Osteocyte (in vitro differentiated cells): Measurements from ENCODE around the gene ZNF518B. TPM values are rescaled to one million over a fixed set of nuclear protein-coding genes. Genes with fewer than 3 reads are reported as not detected.

ENCODE experiments used
- DNase-seq: peaks from one replicate; pipeline ENCODE4 v3.0.0; 2021; ENCODE audit warnings: mixed read lengths; ENCODE audit not compliant: unreplicated experiment; ENCODE audit errors: extremely low spot score
- H3K27ac Mint-ChIP-seq: one replicate; pipeline ENCODE4 v1.8.0; 2021; ENCODE audit warnings: mild to moderate bottlenecking, mixed read lengths; ENCODE audit not compliant: unreplicated experiment
- H3K27me3 Mint-ChIP-seq: one replicate; pipeline ENCODE4 v1.8.0; 2021; ENCODE audit warnings: mixed read lengths; ENCODE audit not compliant: unreplicated experiment
- H3K36me3 Mint-ChIP-seq: one replicate; pipeline ENCODE4 v1.8.0; 2021; ENCODE audit warnings: mixed read lengths; ENCODE audit not compliant: unreplicated experiment
- H3K4me1 Mint-ChIP-seq: one replicate; pipeline ENCODE4 v1.8.0; 2021; ENCODE audit warnings: mixed read lengths; ENCODE audit not compliant: unreplicated experiment
- H3K4me3 Mint-ChIP-seq: one replicate; pipeline ENCODE4 v1.8.0; 2021; ENCODE audit warnings: mild to moderate bottlenecking, moderate library complexity, mixed read lengths; ENCODE audit not compliant: unreplicated experiment
- H3K9me3 Mint-ChIP-seq: one replicate; pipeline ENCODE4 v1.8.0; 2021; ENCODE audit warnings: mixed read lengths; ENCODE audit not compliant: unreplicated experiment
- total RNA-seq: library from RNA; stranded (reverse); gene quantifications from 2 replicates; pipeline ENCODE4 v1.2.1, GENCODE V29; 2021
- TF ChIP-seq, protein P1 (sequence below): fragments of 200-600 bp; sonication (generic); IDR thresholded peaks from 2 replicates; pipeline ENCODE4 v1.5.0; 2021; ENCODE audit warnings: antibody characterized with exemption, mild to moderate bottlenecking, moderate library complexity

ZNF518B gene
- total RNA-seq, 1 donor from 2014 or later, result 39.5 TPM

DNA sequence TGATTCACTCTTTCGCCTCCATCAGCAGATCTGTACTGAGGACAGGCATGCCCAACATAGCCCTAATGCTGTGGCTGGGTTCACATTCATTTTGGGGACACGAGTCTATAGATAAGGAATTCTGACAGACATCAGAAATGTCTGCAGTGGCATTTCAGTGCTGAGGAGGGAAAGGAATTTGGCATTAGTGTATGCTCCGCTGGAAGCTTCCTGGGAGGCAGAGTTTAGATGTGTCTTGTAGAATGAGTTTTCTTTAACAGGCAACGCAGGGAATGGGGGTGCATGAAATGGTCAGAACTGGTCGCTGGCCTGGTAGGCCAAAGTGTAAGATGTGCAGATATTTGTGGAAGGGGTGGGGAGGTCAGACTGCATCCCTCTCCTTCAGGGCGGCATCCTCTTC, 43.5 kb upstream of the ZNF518B start:
- Mint-ChIP-seq H3K27ac (peak overlapping the region; percentile 57), H3K9me3 (no peaks in the 10 kb centered on the region), H3K36me3 (no peaks in the 10 kb centered on the region), H3K4me3 (no peak overlapping the region), H3K4me1 (peaks cover 25% of the 10 kb centered on the region), H3K27me3 (no peaks in the 10 kb centered on the region)
- DNase-seq, result no peak
- TF ChIP-seq, protein P1, sequence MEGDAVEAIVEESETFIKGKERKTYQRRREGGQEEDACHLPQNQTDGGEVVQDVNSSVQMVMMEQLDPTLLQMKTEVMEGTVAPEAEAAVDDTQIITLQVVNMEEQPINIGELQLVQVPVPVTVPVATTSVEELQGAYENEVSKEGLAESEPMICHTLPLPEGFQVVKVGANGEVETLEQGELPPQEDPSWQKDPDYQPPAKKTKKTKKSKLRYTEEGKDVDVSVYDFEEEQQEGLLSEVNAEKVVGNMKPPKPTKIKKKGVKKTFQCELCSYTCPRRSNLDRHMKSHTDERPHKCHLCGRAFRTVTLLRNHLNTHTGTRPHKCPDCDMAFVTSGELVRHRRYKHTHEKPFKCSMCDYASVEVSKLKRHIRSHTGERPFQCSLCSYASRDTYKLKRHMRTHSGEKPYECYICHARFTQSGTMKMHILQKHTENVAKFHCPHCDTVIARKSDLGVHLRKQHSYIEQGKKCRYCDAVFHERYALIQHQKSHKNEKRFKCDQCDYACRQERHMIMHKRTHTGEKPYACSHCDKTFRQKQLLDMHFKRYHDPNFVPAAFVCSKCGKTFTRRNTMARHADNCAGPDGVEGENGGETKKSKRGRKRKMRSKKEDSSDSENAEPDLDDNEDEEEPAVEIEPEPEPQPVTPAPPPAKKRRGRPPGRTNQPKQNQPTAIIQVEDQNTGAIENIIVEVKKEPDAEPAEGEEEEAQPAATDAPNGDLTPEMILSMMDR, result no peak

DNA sequence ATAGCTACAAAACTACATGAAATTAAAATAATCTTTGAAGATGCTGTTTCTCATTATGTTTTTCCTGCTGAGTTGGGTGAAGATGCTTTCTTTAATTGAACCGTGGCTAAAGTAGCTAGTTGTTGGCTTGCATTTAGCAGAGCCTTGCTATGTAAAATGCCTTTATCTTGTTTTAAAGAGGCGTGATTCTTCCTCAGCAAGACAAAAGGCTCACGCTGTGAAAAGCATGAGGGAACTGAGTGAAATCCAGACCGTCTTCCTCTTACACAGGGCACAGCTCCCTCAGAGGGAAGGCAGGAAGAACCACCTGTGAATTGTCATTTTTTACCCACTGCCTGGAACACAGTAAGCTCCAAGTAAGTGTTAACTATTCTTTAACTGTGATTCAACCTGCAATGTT, 39.0 kb upstream of the ZNF518B start:
- Mint-ChIP-seq H3K27me3 (no peaks in the 10 kb centered on the region), H3K4me1 (peaks cover 25% of the 10 kb centered on the region), H3K27ac (peak overlapping the region; percentile 75), H3K36me3 (no peaks in the 10 kb centered on the region), H3K9me3 (no peaks in the 10 kb centered on the region), H3K4me3 (no peak overlapping the region)
- DNase-seq, result no peak
- TF ChIP-seq, protein P1, result no peak

DNA sequence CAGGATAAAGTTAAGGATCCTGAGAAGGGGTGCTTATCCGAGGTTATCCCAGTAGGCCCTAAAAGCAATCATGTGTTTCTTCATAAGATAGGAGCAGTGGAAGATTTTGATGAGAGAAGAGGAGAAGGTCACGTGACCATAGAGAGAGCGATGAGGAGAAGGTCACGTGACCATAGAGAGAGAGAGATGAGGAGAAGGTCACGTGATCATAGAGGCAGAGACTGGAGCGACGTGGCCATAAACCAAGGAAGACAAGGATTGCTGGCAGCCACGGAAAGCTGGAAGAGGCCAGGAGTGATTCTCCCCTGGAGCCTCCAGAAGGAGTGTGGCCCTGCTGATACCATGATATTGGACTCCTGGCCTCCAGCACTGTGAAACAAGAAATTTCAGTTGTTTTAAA, 38.4 kb upstream of the ZNF518B start:
- H3K4me3 Mint-ChIP-seq, result no peak overlapping the region
- H3K36me3 Mint-ChIP-seq, result no peaks in the 10 kb centered on the region

DNA sequence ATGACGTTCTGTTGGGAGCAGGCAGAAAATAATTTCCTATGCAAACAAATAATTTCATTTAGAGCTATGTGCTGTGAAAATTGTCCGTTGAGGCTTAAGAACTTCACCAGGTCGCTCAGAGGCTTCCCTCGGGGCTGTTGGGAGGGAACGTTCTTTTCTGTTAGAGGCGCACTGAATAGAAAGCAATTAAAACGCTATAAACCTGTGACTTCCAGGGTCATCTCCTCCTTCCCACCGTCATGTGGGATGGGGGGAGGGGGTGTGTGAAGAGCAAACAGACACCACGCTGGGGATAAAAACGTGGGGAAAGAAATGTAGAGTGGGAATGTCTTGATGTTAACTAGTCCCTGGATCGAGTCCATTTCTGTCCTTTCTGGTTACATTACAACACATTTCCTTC, 35.2 kb upstream of the ZNF518B start:
- no peak overlapping the region for H3K27ac Mint-ChIP-seq
- TF ChIP-seq, protein P1, result no peak
- peaks cover 20% of the 10 kb centered on the region for H3K4me1 Mint-ChIP-seq

More for the DNA sequence above, 38.4 kb upstream of the ZNF518B start:
- Mint-ChIP-seq H3K9me3 (no peaks in the 10 kb centered on the region), H3K27ac (peak overlapping the region; percentile 23), H3K4me1 (peaks cover 19% of the 10 kb centered on the region), H3K27me3 (no peaks in the 10 kb centered on the region)
- no peak for DNase-seq
- TF ChIP-seq, protein P1, result no peak

DNA sequence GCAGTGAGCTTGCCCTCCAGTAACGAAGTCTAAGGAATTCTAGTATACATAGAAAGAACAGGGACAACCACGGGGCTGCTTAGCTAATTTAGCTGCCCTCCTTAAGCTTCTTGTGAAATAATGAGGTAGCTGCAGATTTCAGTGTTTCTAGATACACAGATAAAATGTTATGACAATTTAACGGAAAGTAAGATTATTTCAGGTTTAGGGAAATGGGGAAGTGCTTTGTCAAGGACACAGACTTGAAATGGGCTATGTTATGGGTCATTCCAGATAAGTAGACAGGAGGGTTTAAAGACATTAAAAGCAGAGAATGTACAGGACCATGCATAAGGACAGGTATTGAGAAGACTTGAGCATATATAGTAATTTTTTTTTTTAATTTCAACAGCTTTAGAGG, 34.2 kb upstream of the ZNF518B start:
- TF ChIP-seq, protein P1, result no peak
- no peak overlapping the region for H3K27ac Mint-ChIP-seq
- H3K9me3 Mint-ChIP-seq, result no peaks in the 10 kb centered on the region
- no peak for DNase-seq
- H3K36me3 Mint-ChIP-seq, result no peaks in the 10 kb centered on the region
- no peaks in the 10 kb centered on the region for H3K27me3 Mint-ChIP-seq
- no peak overlapping the region for H3K4me3 Mint-ChIP-seq
- H3K4me1 Mint-ChIP-seq, result peaks cover 14% of the 10 kb centered on the region

More for the DNA sequence above, 35.2 kb upstream of the ZNF518B start:
- H3K27me3 Mint-ChIP-seq, result no peaks in the 10 kb centered on the region
- no peaks in the 10 kb centered on the region for H3K9me3 Mint-ChIP-seq
- no peak overlapping the region for H3K4me3 Mint-ChIP-seq
- no peak for DNase-seq
- no peaks in the 10 kb centered on the region for H3K36me3 Mint-ChIP-seq
